Measurements from ENCODE around the gene PTPRE.

DNA sequence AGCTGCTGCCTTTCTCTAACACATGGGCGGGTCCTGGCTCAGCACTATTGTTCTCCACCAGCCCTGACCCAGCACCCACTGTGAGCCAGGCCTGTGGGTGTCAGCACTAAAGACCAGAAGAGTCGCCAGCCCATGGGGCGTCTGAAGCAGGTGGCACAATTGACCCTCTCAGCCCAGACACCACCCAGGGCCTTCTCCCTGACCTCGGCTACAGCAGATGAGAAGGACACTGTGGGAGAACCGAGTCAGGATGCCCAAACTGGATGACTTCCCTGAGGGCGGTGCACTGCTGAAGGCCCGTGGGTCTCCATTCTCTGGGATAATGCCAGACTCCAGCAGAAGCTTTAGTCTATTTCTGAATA lies 122.4 kb downstream of the PTPRE start:
- TF ChIP-seq RCOR1 (IDR thresholded peaks at IDR 0.05; ENCODE audit: low read length) (no peak), ELF1 (IDR thresholded peaks at IDR 0.05) (no peak), RAD21 (IDR thresholded peaks at IDR 0.05; ENCODE audit: low read length) (no peak), POLR2AphosphoS5 (IDR thresholded peaks at IDR 0.05; ENCODE audit: low read depth, low read length) (no peak), CHD2 (IDR thresholded peaks at IDR 0.05; ENCODE audit: low read length, partially characterized antibody) (no peak), EZH2phosphoT487 (IDR thresholded peaks at IDR 0.05; ENCODE audit: borderline replicate concordance, low read depth) (no peak), MAX (IDR thresholded peaks at IDR 0.05; ENCODE audit: low read depth) (no peak), YY1 (IDR thresholded peaks at IDR 0.05; ENCODE audit: low read depth) (no peak), NFIC (IDR thresholded peaks at IDR 0.05; ENCODE audit: borderline replicate concordance) (no peak), TAF1 (IDR thresholded peaks at IDR 0.05; ENCODE audit: borderline replicate concordance, low read depth, low read length) (no peak)
- TF ChIP-seq, protein P1, sequence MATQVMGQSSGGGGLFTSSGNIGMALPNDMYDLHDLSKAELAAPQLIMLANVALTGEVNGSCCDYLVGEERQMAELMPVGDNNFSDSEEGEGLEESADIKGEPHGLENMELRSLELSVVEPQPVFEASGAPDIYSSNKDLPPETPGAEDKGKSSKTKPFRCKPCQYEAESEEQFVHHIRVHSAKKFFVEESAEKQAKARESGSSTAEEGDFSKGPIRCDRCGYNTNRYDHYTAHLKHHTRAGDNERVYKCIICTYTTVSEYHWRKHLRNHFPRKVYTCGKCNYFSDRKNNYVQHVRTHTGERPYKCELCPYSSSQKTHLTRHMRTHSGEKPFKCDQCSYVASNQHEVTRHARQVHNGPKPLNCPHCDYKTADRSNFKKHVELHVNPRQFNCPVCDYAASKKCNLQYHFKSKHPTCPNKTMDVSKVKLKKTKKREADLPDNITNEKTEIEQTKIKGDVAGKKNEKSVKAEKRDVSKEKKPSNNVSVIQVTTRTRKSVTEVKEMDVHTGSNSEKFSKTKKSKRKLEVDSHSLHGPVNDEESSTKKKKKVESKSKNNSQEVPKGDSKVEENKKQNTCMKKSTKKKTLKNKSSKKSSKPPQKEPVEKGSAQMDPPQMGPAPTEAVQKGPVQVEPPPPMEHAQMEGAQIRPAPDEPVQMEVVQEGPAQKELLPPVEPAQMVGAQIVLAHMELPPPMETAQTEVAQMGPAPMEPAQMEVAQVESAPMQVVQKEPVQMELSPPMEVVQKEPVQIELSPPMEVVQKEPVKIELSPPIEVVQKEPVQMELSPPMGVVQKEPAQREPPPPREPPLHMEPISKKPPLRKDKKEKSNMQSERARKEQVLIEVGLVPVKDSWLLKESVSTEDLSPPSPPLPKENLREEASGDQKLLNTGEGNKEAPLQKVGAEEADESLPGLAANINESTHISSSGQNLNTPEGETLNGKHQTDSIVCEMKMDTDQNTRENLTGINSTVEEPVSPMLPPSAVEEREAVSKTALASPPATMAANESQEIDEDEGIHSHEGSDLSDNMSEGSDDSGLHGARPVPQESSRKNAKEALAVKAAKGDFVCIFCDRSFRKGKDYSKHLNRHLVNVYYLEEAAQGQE (IDR thresholded peaks at IDR 0.05; ENCODE audit: low read depth, low read length) = no peak
- TF ChIP-seq, protein P2, sequence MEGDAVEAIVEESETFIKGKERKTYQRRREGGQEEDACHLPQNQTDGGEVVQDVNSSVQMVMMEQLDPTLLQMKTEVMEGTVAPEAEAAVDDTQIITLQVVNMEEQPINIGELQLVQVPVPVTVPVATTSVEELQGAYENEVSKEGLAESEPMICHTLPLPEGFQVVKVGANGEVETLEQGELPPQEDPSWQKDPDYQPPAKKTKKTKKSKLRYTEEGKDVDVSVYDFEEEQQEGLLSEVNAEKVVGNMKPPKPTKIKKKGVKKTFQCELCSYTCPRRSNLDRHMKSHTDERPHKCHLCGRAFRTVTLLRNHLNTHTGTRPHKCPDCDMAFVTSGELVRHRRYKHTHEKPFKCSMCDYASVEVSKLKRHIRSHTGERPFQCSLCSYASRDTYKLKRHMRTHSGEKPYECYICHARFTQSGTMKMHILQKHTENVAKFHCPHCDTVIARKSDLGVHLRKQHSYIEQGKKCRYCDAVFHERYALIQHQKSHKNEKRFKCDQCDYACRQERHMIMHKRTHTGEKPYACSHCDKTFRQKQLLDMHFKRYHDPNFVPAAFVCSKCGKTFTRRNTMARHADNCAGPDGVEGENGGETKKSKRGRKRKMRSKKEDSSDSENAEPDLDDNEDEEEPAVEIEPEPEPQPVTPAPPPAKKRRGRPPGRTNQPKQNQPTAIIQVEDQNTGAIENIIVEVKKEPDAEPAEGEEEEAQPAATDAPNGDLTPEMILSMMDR (IDR thresholded peaks at IDR 0.05) = no peak
